ENCODE measurements around the gene ABCB4. TPM values are rescaled to one million over a fixed set of nuclear protein-coding genes. Genes with fewer than 3 reads are reported as not detected.
"Not testable (repeated sequence)": the region's sequence is repeated elsewhere in the genome, so short reads cannot be mapped to it uniquely, and the experiment has no call there.

ABCB4 gene
- total RNA-seq, 1 donor from 2014 or later = 0.13 TPM

DNA sequence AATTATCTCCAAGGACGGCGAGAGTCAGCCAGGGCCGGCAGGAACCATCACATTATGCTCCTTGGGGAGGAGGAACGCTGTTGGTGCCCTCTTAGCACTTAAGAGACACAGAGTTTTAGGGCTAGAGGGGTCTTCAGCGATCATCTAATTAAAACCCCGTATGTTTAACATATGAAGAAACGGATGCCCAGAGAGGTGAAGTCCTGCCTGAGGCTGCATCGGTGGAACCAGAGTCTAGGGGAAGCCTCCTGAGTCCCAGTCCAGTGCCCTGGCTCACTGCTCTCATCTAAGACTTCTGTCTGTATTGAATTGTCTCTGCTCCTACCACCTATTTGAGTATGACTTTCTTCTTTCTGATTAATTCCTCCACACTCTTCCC, 688 bp upstream of the ABCB4 start:
- DNase-seq (ENCODE audit: low read depth in 2 of 2) = no peak

DNA sequence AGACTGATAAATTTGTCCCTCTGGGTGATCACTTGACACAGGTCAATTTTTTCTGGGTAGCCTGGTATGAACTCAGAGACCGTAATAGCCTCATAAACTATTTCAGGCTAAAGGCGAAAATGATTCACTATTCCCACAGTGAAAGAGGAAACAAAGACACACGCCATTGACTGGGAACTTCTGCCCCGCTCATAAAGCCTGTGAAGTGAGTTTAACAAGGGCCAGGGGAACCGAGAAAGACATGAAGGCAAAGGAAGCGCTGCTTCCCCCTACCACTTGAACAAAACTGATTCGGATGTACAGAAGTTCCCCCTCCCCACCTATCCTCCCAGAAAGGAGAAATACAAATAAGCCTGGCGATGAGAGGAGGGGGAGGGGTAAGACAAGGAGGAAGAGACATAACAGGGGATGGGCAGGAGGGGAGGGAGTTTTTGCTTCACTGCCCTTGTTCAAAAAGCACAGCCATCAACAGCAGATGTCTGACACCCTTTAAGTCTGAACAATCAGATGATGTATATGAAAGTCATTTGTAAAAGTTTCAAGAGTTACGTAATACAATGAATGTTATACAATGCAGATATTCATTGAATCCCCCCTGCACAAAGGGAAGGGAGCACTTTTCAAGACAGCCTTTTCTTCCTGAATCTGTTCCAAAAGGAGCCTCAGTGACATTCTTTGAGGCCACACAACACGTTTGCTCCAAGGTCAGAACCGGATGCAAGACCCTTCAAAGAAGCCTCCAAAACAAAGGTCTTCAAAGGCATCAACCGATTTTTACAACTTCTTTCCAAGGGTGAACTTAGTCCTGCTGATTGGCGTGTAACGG, 734 bp downstream of the ABCB4 start:
- DNase-seq (ENCODE audit: low read depth in 2 of 2) = peak; percentile 33 to 39

GRCh38 chr7:87473986-87474385, 1.5 kb downstream of the ABCB4 start:
- DNase-seq (ENCODE audit: low read depth in 2 of 2) = no peak

DNA sequence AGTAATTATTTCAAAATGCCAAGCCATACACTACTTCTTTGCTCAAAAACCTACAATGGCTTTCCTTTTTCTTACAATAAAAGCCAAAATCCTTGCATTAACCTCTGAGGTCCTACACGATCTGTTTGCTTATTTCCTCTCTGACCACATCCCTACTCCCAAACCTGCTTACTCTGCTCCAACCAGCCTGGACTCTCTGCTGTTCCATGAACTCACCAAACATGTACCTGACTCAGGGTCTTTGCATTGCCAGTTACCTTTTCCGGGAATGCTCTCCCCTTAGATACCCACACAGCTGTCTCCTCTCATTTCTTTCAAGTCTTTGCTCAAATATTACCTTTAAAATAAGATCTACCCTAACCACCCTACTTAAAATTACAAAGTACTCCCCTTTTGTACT, 2.3 kb downstream of the ABCB4 start:
- no peak for DNase-seq (ENCODE audit: low read depth in 2 of 2)

DNA sequence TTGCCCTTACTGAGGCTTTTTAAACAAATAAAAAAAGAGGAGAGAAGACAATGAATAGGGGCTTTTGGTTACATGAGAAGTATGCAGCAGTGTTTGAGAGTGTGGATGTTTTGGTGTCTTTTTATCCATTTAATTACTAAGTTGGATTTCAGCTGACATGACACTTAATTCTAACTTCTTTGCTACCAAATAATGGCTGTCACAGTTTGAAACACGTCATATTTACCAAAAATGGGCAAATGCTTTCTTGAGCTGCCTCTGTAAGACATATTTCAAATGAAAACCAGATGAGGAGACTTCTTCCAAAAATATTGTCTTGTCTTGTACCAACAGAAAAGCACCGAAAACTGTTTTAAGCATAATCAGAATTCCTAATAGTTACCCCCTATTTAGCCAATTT, 4.0 kb downstream of the ABCB4 start:
- no peak for DNase-seq (ENCODE audit: low read depth in 2 of 2)

- DNase-seq (ENCODE audit: low read depth in 2 of 2) = not testable (repeated sequence)
Observed at GRCh38 chr7:87469204-87469603, 6.3 kb downstream of the ABCB4 start.

- DNase-seq (ENCODE audit: low read depth in 2 of 2) = not testable (repeated sequence)
Observed at GRCh38 chr7:87465534-87465880, 10.0 kb downstream of the ABCB4 start.

- not testable (repeated sequence) for DNase-seq (ENCODE audit: low read depth in 2 of 2)
Observed at GRCh38 chr7:87464830-87465533, 10.5 kb downstream of the ABCB4 start.

- DNase-seq (ENCODE audit: low read depth in 2 of 2) = no peak
Observed at GRCh38 chr7:87463982-87464381, 11.5 kb downstream of the ABCB4 start.

DNA sequence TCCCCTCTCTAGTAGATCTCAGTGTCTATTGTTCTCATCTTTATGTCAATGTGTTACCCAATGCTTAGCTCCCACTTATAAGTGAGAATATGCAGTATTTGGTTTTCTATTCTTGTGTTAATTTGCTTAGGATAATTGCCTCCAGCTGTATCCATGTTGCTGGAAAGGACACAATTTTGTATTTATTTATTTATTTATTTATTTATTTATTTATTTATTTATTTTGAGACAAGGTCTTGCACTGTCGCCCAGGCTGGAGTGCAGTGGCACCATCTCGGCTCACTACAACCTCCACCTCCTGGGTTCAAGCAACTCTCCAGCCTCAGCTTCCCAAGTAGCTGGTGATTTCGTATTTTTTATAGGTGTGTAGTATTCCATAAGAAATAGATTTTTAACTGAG, 15.0 kb downstream of the ABCB4 start:
- not testable (repeated sequence) for DNase-seq (ENCODE audit: low read depth in 2 of 2)

DNA sequence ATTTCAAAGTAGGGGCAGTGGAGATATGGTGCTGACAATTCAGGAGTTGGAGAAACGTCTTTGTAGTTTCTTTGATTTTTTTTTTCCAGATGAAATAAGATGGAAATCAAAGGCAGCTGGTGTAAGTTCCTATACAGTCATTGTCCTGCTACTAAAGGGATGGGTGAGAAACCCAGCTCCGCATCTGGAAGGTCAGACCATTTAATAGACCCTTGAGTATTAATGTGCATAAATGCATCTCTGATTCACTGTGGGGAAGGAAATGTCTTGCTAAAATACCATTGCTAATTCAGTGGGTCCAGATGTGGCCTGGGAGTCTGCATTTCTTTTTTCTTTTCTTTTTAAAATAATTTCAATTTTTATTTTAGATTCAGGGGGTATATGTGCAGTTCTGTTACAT, 15.5 kb downstream of the ABCB4 start:
- DNase-seq (ENCODE audit: low read depth in 2 of 2) = no peak

- DNase-seq (ENCODE audit: low read depth in 2 of 2) = no peak
Observed at GRCh38 chr7:87458148-87458547, 17.3 kb downstream of the ABCB4 start.

- no peak for DNase-seq (ENCODE audit: low read depth in 2 of 2)
Observed at GRCh38 chr7:87456247-87456646, 19.2 kb downstream of the ABCB4 start.

DNA sequence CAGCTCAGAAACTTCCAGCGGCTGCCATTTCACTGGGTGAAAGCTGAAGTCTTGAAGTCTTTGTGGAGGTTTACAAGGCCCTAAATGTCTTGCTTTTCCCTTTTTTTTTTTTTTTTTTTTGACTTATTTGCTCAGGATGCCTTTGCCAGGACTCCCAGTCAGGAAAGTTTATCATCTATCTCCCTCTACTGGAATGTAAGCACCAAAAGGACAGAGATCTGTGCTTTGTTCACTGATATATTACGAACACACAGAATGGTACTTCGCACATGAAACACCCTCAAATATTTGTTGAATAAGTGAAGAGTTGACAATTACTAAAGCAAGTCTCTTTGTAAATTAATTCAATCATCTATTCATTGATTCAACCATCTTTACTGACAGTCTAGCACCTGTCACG, 23.2 kb downstream of the ABCB4 start:
- no peak for DNase-seq (ENCODE audit: low read depth in 2 of 2)

DNA sequence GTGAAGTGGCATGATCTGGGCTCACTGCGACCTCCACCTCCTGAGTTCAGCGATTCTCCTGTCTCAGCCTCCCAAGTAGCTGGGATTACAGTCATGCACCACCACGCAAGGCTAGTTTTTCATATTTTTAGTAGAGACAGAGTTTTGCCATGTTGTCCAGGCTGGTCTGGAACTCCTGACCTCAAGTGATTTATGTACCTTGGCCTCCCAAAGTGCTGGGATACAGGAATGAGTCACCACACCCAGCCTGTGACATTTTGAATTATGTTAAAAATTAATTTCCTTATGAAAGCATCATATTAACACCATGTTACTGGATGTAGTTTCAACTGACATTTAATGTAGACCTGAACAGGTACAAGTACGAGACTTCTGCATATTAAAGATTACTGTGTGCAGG, 24.3 kb downstream of the ABCB4 start:
- no peak for DNase-seq (ENCODE audit: low read depth in 2 of 2)

- DNase-seq (ENCODE audit: low read depth in 2 of 2) = no peak
Observed at GRCh38 chr7:87450706-87451105, 24.8 kb downstream of the ABCB4 start.

DNA sequence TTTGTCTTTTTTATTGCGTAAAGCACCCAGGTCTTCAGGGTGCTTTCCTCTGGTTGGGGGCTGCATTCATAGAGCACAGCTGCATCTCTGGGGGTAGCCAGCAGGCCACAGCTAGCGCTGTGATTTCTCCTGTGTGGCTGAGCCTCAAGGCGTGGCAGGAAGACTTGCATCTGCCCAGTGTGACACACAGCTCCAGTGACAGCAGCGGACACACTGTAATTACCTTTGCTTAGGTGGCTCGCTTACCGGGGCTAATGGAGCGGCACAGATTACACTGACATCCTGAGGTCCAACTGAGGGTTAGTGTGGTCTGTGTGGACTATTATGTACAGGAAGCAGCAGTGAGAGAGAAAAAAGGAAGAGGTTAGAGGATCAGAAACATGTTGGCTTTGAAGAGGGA, 27.1 kb downstream of the ABCB4 start:
- no peak for DNase-seq (ENCODE audit: low read depth in 2 of 2)

- no peak for DNase-seq (ENCODE audit: low read depth in 2 of 2)
Observed at GRCh38 chr7:87447116-87447635, 28.3 kb downstream of the ABCB4 start.

GRCh38 chr7:87445897-87446296, 29.6 kb downstream of the ABCB4 start:
- no peak for DNase-seq (ENCODE audit: low read depth in 2 of 2)

DNA sequence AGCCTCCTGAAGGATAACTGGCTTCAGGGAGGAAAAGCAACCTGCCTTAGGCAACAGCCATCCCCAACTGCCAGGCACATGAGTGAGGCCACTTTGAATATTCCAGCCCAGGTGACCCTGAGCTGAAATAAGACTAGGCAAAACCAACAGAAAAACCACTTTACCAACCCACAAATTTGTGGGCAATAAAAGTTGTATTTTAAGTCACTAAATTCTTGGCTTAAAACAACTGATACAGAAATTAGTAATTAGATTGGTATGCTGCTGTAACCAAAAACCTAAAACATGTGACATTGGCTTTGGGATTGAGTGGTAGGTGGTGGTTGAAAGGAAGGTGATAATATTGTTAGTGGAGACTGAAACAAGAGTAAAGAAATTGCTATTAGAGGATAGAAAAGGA, 39.9 kb downstream of the ABCB4 start:
- DNase-seq (ENCODE audit: low read depth in 2 of 2) = no peak

DNA sequence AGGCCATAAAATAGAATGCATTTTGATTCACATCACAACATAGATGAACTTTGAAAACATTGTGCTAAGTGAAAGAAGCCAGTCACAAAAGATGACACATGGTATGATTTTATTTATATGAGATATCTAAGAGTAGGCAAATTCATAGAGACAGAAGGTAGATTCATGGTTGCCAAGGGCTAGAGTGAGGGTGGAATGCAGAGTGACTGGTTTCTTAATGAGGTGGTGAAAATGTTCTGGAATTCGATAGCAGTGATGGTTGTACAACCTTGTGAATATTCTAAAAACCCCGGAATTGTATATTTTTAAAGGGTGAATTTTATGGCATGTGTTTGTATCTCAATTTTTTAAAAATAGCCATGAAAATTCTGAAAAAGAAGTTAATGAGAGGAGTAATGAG, 42.9 kb downstream of the ABCB4 start:
- no peak for DNase-seq (ENCODE audit: low read depth in 2 of 2)

DNA sequence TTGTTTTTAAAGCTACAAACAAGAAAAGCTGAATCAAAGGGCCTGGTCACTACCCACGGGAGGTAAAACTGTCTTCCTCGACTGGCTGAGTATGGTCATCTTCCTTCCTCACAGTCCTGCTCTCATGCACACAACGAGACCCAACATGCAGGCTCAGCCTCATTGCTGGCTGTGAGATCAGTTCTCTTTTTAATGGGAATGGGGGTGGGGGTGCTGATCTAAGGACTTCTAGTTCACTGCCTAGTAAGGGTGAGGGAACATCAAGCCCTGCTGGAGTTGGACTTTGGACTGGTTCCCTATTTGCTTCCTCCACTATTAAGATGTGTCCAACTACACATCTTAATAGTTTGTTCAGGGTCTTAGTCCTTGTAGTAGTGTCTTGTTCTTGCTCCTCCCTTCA, 48.2 kb downstream of the ABCB4 start:
- DNase-seq (ENCODE audit: low read depth in 2 of 2) = no peak

- no peak for DNase-seq (ENCODE audit: low read depth in 2 of 2)
Observed at GRCh38 chr7:87426160-87426559, 49.3 kb downstream of the ABCB4 start.

Data from dermis microvascular lymphatic vessel endothelial cell (primary cell).